H54 (cell line): ENCODE data around the gene HSD17B11.
A peak's percentile ranks its signal among the peaks of the same experiment; 100 is the strongest.
"Not testable (repeated sequence)": the region's sequence is repeated elsewhere in the genome, so short reads cannot be mapped to it uniquely, and the experiment has no call there.

Source experiments
- DNase-seq: peaks from one replicate; pipeline ENCODE4 v3.0.0; 2011; ENCODE audit warnings: low spot score, mixed read lengths; ENCODE audit not compliant: insufficient read length
- FAIRE-seq: peaks from 3 replicates; lab custom pipeline; 2011; peaks lifted over from hg19 to GRCh38; lab: Jason Lieb, UNC
- POLR2A ChIP-seq: IDR thresholded peaks from 2 replicates; pipeline ENCODE4 v1.6.1; 2011; ENCODE audit warnings: low read depth, mild to moderate bottlenecking, low read length

The HSD17B11 gene

DNA sequence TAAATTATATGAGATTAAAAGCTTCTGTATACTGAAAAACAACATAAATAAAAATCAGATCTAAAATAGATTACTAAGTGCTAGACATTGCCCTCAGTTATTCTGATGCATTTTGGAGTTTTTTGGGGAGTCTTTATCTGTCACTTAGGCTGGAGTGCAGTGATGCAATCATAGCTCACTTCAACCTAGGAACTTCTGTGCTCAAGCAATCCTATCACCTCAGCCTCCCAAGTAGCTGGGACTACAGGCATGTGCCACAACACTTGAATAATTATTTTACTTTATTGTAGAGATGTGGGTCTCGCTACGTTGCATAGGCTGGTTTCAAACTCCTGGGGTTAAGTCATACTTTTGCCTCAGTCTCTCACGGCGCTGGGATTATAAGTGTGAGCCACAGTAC, 31.7 kb downstream of the HSD17B11 start:
- TF ChIP-seq POLR2A = no peak
- no peak for FAIRE-seq
- no peak for DNase-seq

- FAIRE-seq (no peak), DNase-seq (no peak)
- TF ChIP-seq POLR2A = no peak
Measured at GRCh38 chr4:87356832-87357526, 34.0 kb downstream of the HSD17B11 start.

- TF ChIP-seq POLR2A = no peak
- no peak for DNase-seq
- no peak for FAIRE-seq
Measured at GRCh38 chr4:87354168-87355102, 36.6 kb downstream of the HSD17B11 start.

GRCh38 chr4:87353592-87353991, 37.4 kb downstream of the HSD17B11 start:
- FAIRE-seq (peak; percentile 55), DNase-seq (no peak)
- TF ChIP-seq POLR2A = no peak

GRCh38 chr4:87345139-87345538, 45.8 kb downstream of the HSD17B11 start:
- no peak for TF ChIP-seq POLR2A
- no peak for FAIRE-seq
- no peak for DNase-seq

DNA sequence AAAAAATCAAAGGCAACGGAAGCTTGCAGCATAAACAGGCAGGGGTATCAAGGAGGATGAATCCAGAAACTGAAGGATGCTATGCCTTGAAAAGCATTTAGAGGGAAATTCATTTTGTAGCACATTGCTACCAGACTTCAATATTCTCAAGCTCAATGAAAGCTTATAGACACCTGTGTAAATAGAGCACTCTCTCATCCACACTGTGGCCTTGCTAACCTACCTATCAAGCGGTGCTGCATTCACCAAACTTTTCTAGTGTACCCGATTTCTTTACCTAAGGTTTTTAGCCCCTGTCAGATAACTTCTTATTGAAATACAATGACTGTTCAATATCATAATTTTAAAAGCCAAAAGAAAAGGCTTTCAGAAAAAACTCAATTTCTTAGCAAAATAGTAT, 48.1 kb downstream of the HSD17B11 start:
- DNase-seq = no peak
- no peak for FAIRE-seq
- TF ChIP-seq POLR2A = no peak

DNA sequence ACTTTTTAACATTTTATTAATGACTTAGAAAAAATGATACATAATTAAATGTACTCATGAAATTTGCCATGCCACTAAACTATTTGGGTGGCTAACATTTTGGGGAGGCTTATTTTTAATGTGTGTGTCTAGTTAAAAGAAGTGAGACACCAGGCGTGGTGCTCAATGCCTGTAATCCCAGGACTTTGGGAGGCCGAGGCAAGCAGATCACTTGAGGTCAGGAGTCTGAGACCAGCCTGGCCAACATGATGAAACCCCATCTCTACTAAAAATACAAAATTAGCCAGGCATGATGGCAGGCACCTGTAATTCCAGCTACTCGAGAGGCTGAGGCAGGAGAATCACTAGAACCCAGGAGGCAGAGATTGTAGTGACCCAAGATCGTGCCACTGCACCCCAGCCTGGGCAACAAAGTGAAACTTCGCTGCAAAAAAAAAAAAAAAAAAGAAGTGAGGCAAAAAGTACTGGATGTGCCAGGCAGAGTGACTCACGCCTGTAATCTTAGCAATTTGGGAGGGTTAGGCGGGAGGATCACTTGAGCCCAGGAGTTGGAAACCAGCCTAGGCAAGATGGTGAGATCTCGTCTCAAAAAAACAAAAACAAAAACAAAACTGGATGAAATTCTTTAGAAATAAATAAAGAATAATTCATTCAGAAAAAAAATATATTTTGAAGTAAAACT, 48.9 kb downstream of the HSD17B11 start:
- peak; percentile 66 for FAIRE-seq
- not testable (repeated sequence) for DNase-seq

- FAIRE-seq (no peak), DNase-seq (no peak)
- no peak for TF ChIP-seq POLR2A
Measured at GRCh38 chr4:87339440-87339839, 51.5 kb downstream of the HSD17B11 start.

DNA sequence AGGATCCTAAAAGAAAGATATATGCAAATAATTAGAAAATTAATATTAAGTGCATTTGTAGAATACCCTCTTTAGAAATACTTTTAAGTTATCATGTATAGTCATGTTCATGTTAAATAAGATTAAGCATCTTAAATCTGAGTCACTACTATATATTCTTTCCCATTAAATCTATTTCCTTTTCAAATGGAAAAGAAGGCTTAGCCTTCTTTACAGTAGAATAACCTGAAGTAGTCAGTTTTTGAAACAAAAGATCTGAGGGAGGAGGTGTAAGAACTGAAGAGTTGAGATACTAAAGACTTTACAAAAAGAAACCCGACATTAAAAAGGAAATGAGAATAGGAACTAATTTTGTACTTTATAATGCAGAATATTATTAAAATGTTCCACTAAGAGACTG, 53.6 kb downstream of the HSD17B11 start:
- FAIRE-seq (no peak), DNase-seq (no peak)
- TF ChIP-seq POLR2A = no peak

- FAIRE-seq = no peak
- no peak for TF ChIP-seq POLR2A
- no peak for DNase-seq
Measured at GRCh38 chr4:87333267-87333666, 57.7 kb downstream of the HSD17B11 start.

DNA sequence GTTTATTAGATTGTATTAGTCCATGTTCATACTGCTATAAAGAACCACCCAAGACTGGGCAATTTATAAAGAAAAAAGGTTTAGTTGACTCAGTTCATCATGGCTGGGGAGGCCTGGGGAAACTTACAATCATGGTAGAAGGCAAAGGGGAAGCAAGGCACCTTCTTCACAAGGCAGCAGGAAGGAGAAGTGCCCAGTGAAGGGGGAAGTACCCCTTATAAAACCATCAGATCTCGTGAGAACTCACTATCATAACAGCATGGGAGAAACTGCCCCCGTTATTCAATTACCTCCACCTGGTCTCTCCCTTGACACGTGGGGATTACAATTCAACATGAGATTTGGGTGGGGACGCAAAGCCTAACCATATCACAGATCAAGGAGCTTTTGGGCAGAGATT, 60.2 kb downstream of the HSD17B11 start:
- TF ChIP-seq POLR2A = no peak
- no peak for DNase-seq
- FAIRE-seq = no peak

DNA sequence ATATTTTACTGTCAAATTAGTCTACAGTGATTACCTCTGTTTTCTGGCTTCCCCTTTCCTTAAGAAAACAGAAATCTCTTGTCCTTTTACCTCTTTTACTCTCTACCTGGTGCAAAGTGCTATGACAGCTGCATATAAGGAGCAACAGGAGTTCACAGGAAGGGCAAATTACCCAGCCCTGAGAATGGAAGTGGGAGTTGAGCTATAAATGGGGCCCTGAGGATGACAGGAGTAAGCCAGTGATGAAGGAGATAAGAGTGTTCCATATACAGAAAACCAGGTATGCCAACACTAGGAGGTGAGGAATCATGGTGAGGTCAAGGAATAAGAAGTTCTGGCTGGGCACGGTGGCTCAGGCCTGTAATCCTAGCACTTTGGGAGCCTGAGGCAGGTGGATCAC, 63.9 kb downstream of the HSD17B11 start:
- DNase-seq (no peak), FAIRE-seq (no peak)
- TF ChIP-seq POLR2A = no peak

DNA sequence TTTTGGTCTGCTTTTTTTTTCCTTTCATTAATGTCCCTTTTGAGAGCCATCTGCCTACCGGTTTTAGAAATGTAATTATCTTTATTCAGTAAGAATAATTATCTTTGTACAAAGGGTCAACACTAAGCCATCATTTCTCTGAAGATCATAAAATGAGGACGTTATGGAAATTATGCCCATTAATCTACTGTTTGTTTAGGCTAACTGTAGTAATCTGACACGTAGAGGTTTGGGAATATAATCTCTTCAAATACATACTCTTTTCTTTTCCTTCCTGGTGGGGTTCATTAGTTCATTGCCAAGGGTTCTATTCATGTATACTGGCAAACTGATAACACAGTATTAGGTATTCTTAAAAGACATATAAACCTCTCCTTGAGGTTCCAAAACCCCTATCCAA, 64.5 kb downstream of the HSD17B11 start:
- FAIRE-seq = no peak
- no peak for TF ChIP-seq POLR2A
- DNase-seq = no peak

DNA sequence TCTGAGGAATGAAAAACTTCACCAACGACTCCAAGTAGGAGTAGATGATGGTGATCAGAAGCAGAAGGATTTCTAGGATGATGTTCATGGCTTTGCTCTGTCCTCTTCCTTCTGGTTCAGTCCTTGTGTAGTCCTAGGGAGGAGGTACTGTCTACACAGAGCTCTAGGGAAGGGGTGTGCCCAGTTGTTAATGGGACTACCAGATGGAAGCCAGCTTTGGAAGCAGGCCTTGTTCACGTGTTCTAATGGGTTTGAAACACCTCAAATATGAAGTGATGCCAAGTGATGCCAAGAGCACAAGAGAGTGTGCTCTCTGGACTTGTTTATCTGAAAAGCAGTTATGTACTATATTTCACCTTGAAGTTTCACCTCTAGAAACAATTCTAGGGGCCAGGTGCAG, 68.2 kb downstream of the HSD17B11 start, which contains the start of gene HSD17B13:
Gene HSD17B13 (minus strand): TSS at position 129 of the 400 bp plus-strand sequence. CDS start 41 bp downstream, at position 88.
- FAIRE-seq (no peak), DNase-seq (no peak)
- TF ChIP-seq POLR2A = no peak
